Activated CD8-positive, alpha-beta T cell treated with anti-CD3 and anti-CD28 coated beads for 36 hours (primary cell): ENCODE data around the gene LMNTD2. TPM values are rescaled to one million over a fixed set of nuclear protein-coding genes. Genes with fewer than 3 reads are reported as not detected.

Experiments used
- ATAC-seq: fragments of 200-7000 bp; cut with Tn5 transposase; one replicate; pipeline ENCODE4 v1.10.0; 2021; ENCODE audit warnings: mild to moderate bottlenecking, moderate library complexity
- CTCF ChIA-PET: fragments of 350-600 bp; sonication (Branson Sonifier 250); formaldehyde crosslinking; loops from one replicate; lab custom pipeline; 2021; ENCODE audit warnings: antibody characterized with exemption; lab: Charles Lee
- POLR2A ChIA-PET: fragments of 350-600 bp; sonication (Branson Sonifier 250); formaldehyde crosslinking; loops from one replicate; lab custom pipeline; 2021; ENCODE audit warnings: antibody characterized with exemption; lab: Charles Lee
- DNase-seq: peaks from one replicate; pipeline ENCODE4 v3.0.0-alpha.2; 2020
- H3K27ac Mint-ChIP-seq: one replicate; pipeline ENCODE4 v1.8.0; 2021; ENCODE audit warnings: mild to moderate bottlenecking, mixed read lengths
- H3K27me3 Mint-ChIP-seq: one replicate; pipeline ENCODE4 v1.8.0; 2021; ENCODE audit warnings: mixed read lengths
- H3K36me3 Mint-ChIP-seq: one replicate; pipeline ENCODE4 v1.8.0; 2021; ENCODE audit warnings: low read depth, mixed read lengths
- H3K4me1 Mint-ChIP-seq: one replicate; pipeline ENCODE4 v1.8.0; 2021; ENCODE audit warnings: low read depth, mixed read lengths
- H3K4me3 Mint-ChIP-seq: one replicate; pipeline ENCODE4 v1.8.0; 2021; ENCODE audit warnings: mild to moderate bottlenecking, moderate library complexity, mixed read lengths
- H3K9me3 Mint-ChIP-seq: one replicate; pipeline ENCODE4 v1.8.0; 2021; ENCODE audit warnings: mixed read lengths
- CTCF ChIP-seq: fragments of 200-600 bp; IDR thresholded peaks from one replicate; pipeline ENCODE4 v1.8.0; 2022; ENCODE audit warnings: antibody characterized with exemption, mild to moderate bottlenecking
- intact Hi-C: fragments of 100-400 bp; cut with micrococcal nuclease; formaldehyde crosslinking; loops from one replicate; pipeline ENCODE4 v1.10.0; 2022
- total RNA-seq, 2 experiments: library from RNA; stranded (reverse); gene quantifications; one replicate each; pipeline ENCODE4 v1.2.3, GENCODE V29; 2021

The LMNTD2 gene
- total RNA-seq, 2 experiments from 2014 or later: 0.88 to 1.3 TPM

GRCh38 chr11:551131-551530, 9.4 kb downstream of the LMNTD2 start:
- ATAC-seq (no peak), DNase-seq (no peak)
- ChIA-PET POLR2A (interaction anchor here (0.6 to 0.9 kb wide), 3 partner anchors 14 to 60 kb away, joined by 3 to 4 read pairs (median 3); partner anchors contain the start of gene LRRC56), CTCF (interaction anchor here (1.4 kb wide), 1 partner anchor 172 kb away, joined by 4 read pairs; no protein-coding TSS in a partner anchor)
- Mint-ChIP-seq H3K36me3 (no peaks in the 10 kb centered on the region), H3K27me3 (no peaks in the 10 kb centered on the region), H3K4me3 (no peak overlapping the region), H3K27ac (no peak overlapping the region), H3K4me1 (no peaks in the 10 kb centered on the region), H3K9me3 (no peaks in the 10 kb centered on the region)
- no peak for TF ChIP-seq CTCF
- intact Hi-C loops: no loop called here

GRCh38 chr11:550746-551085, 9.8 kb downstream of the LMNTD2 start:
- POLR2A ChIA-PET: interaction anchor here (0.6 kb wide), 1 partner anchor 42 kb away, joined by 3 read pairs; no protein-coding TSS in a partner anchor
- ATAC-seq: no peak
- H3K4me1 Mint-ChIP-seq: no peaks in the 10 kb centered on the region

GRCh38 chr11:550021-550745, 10.4 kb downstream of the LMNTD2 start:
- Mint-ChIP-seq H3K27me3 (no peaks in the 10 kb centered on the region), H3K4me1 (no peaks in the 10 kb centered on the region), H3K36me3 (no peaks in the 10 kb centered on the region), H3K9me3 (no peaks in the 10 kb centered on the region), H3K4me3 (no peak overlapping the region), H3K27ac (no peak overlapping the region)
- no peak for ATAC-seq
- CTCF ChIA-PET: no interaction called here
- intact Hi-C loops: no loop called here
- POLR2A ChIA-PET: interaction anchor here (0.6 kb wide), 1 partner anchor 43 kb away, joined by 3 read pairs; no protein-coding TSS in a partner anchor
- DNase-seq: no peak
- no peak for TF ChIP-seq CTCF

More at GRCh38 chr11:550746-551085, 9.8 kb downstream of the LMNTD2 start:
- no peaks in the 10 kb centered on the region for H3K9me3 Mint-ChIP-seq
- DNase-seq: no peak
- no peak overlapping the region for H3K4me3 Mint-ChIP-seq
- no peaks in the 10 kb centered on the region for H3K36me3 Mint-ChIP-seq
- CTCF ChIA-PET: no interaction called here
- no peak overlapping the region for H3K27ac Mint-ChIP-seq
- H3K27me3 Mint-ChIP-seq: no peaks in the 10 kb centered on the region
- no peak for TF ChIP-seq CTCF
- intact Hi-C loops: no loop called here

- DNase-seq (no peak), ATAC-seq (no peak)
- H3K27me3 Mint-ChIP-seq: no peaks in the 10 kb centered on the region
- H3K4me1 Mint-ChIP-seq: no peaks in the 10 kb centered on the region
- intact Hi-C loops: no loop called here
- no peak overlapping the region for H3K4me3 Mint-ChIP-seq
- CTCF ChIA-PET: no interaction called here
- no peak for TF ChIP-seq CTCF
- H3K36me3 Mint-ChIP-seq: no peaks in the 10 kb centered on the region
- H3K9me3 Mint-ChIP-seq: no peaks in the 10 kb centered on the region
- H3K27ac Mint-ChIP-seq: no peak overlapping the region
- POLR2A ChIA-PET: no interaction called here
These were observed 11.6 kb downstream of the LMNTD2 start for GRCh38 chr11:548700-549603.
